Measurements from ENCODE around the gene GLT8D1.

DNA sequence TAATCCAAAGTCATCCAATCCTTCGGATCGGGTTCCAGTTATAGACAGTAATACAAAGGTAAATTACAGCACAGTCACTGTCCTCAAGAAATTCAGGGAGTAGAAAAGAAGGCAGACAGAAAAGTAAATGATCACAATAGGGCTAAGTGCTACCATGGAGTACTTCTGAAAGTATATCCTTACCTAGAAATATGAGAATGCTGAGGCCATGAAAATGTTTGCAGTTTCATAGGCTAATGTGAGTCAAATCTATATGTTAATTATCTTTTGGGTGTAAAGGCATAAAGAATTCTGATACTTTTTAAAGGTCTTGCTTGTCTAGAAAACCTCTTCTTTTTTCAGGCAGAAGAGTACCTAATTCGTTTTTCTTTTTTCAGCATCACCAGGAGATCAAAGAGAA lies 49.7 kb downstream of the GLT8D1 start:
- TF ChIP-seq SMC3 (IDR thresholded peaks at IDR 0.05) (no peak), CEBPB (IDR thresholded peaks at IDR 0.05) (no peak), RFX5 (IDR thresholded peaks at IDR 0.05) (no peak), RNF2 (IDR thresholded peaks at IDR 0.05; ENCODE audit: borderline replicate concordance, low read depth) (no peak), HOXA7 (CRISPR knock-in tag; IDR thresholded peaks at IDR 0.05) (no peak), EP300 (IDR thresholded peaks at IDR 0.05) (no peak)
- TF ChIP-seq, protein P1, sequence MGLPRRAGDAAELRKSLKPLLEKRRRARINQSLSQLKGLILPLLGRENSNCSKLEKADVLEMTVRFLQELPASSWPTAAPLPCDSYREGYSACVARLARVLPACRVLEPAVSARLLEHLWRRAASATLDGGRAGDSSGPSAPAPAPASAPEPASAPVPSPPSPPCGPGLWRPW (IDR thresholded peaks at IDR 0.05) = no peak
- TF ChIP-seq, protein P2, sequence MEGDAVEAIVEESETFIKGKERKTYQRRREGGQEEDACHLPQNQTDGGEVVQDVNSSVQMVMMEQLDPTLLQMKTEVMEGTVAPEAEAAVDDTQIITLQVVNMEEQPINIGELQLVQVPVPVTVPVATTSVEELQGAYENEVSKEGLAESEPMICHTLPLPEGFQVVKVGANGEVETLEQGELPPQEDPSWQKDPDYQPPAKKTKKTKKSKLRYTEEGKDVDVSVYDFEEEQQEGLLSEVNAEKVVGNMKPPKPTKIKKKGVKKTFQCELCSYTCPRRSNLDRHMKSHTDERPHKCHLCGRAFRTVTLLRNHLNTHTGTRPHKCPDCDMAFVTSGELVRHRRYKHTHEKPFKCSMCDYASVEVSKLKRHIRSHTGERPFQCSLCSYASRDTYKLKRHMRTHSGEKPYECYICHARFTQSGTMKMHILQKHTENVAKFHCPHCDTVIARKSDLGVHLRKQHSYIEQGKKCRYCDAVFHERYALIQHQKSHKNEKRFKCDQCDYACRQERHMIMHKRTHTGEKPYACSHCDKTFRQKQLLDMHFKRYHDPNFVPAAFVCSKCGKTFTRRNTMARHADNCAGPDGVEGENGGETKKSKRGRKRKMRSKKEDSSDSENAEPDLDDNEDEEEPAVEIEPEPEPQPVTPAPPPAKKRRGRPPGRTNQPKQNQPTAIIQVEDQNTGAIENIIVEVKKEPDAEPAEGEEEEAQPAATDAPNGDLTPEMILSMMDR (IDR thresholded peaks at IDR 0.05) = no peak
- TF ChIP-seq, protein P3, sequence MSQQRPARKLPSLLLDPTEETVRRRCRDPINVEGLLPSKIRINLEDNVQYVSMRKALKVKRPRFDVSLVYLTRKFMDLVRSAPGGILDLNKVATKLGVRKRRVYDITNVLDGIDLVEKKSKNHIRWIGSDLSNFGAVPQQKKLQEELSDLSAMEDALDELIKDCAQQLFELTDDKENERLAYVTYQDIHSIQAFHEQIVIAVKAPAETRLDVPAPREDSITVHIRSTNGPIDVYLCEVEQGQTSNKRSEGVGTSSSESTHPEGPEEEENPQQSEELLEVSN (IDR thresholded peaks at IDR 0.05; ENCODE audit: borderline replicate concordance, low read depth) = no peak

Data from A549 (cell line).